H1 (cell line): ENCODE results near the gene ANO9. TPM values are rescaled to one million over a fixed set of nuclear protein-coding genes. Genes with fewer than 3 reads are reported as not detected.
"Not testable (repeated sequence)": the region's sequence is repeated elsewhere in the genome, so short reads cannot be mapped to it uniquely, and the experiment has no call there.

ENCODE experiments used
- CTCF ChIA-PET: fragments of 300-600 bp; sonication (Branson Sonifier 250); formaldehyde crosslinking; loops from one replicate; lab custom pipeline; 2021; ENCODE audit not compliant: partially characterized antibody; lab: Charles Lee
- POLR2A ChIA-PET: fragments of 300-600 bp; sonication (Branson Sonifier 250); formaldehyde crosslinking; loops from one replicate; lab custom pipeline; 2021; ENCODE audit warnings: inconsistent platforms; ENCODE audit not compliant: partially characterized antibody; lab: Charles Lee
- DNase-seq, 2 experiments: peaks; one replicate each; pipeline versions ENCODE4 v3.0.0 to v3.0.0-alpha.2; 2010 to 2022; ENCODE audit warnings: low spot score in 2 of 2, low read depth in 1 of 2, mixed read lengths in 1 of 2
- FAIRE-seq: peaks from 2 replicates; lab custom pipeline; 2011; peaks lifted over from hg19 to GRCh38; lab: Jason Lieb, UNC
- H2AFZ ChIP-seq: 2 replicates; pipeline ENCODE4 v1.8.1; 2012; ENCODE audit warnings: low read length, inconsistent platforms
- H2AK5ac ChIP-seq: 2 replicates; pipeline ENCODE4 v1.6.1; 2013; ENCODE audit warnings: low read depth, low read length
- H2BK120ac ChIP-seq: replicated peaks from 2 replicates; pipeline ENCODE3; 2013; ENCODE audit warnings: low read depth, low read length, inconsistent platforms
- H2BK12ac ChIP-seq: 2 replicates; pipeline ENCODE4 v1.6.1; 2013; ENCODE audit warnings: low read depth, low read length
- H2BK15ac ChIP-seq: 2 replicates; pipeline ENCODE4 v1.6.1; 2013; ENCODE audit warnings: low read length
- H2BK20ac ChIP-seq: 2 replicates; pipeline ENCODE4 v1.6.1; 2013; ENCODE audit warnings: low read length
- H2BK5ac ChIP-seq: 2 replicates; pipeline ENCODE4 v1.6.1; 2013; ENCODE audit warnings: low read depth, low read length
- H3K14ac ChIP-seq: 2 replicates; pipeline ENCODE4 v1.6.1; 2013; ENCODE audit warnings: inconsistent platforms; ENCODE audit not compliant: insufficient read length
- H3K18ac ChIP-seq: 2 replicates; pipeline ENCODE4 v1.6.1; 2013; ENCODE audit warnings: low read length; ENCODE audit errors: extremely low read depth
- H3K23ac ChIP-seq: 2 replicates; pipeline ENCODE4 v1.6.1; 2013; ENCODE audit warnings: inconsistent platforms; ENCODE audit not compliant: insufficient read length
- H3K23me2 ChIP-seq: 2 replicates; pipeline ENCODE4 v1.6.1; 2013; ENCODE audit warnings: low read depth, low read length
- H3K27ac ChIP-seq: 2 replicates; pipeline ENCODE4 v1.6.1; 2011; ENCODE audit warnings: low read depth, low read length, inconsistent platforms
- H3K27me3 ChIP-seq, 4 experiments: replicated peaks in 1 of 4; 1 replicate in 1 of 4; 2 replicates in 3 of 4; pipeline versions ENCODE4 v1.6.1 to v1.8.1; 2011 to 2013; ENCODE audit warnings: low read length in 3 of 4, mild to moderate bottlenecking in 3 of 4, inconsistent platforms in 2 of 4, mixed read lengths in 2 of 4, moderate library complexity in 1 of 4; ENCODE audit not compliant: control insufficient read depth in 3 of 4, insufficient read depth in 3 of 4; ENCODE audit errors: extremely low read depth in 1 of 4
- H3K36me3 ChIP-seq, 4 experiments: 2 replicates each; pipeline versions ENCODE4 v1.6.1 to v1.8.1; 2011 to 2013; ENCODE audit warnings: mild to moderate bottlenecking in 4 of 4, low read length in 3 of 4, moderate library complexity in 2 of 4, control low read depth in 1 of 4, inconsistent platforms in 1 of 4; ENCODE audit not compliant: insufficient read depth in 4 of 4, control insufficient read depth in 2 of 4
- H3K4ac ChIP-seq: replicated peaks from 2 replicates; pipeline ENCODE3; 2013; ENCODE audit warnings: low read length, low read depth, mixed read lengths, inconsistent platforms; ENCODE audit not compliant: insufficient read length
- H3K4me1 ChIP-seq, 4 experiments: replicated peaks in 1 of 4; 1 replicate in 1 of 4; 2 replicates in 3 of 4; pipeline versions ENCODE4 v1.6.1 to v1.8.1; 2011 to 2013; ENCODE audit warnings: low read length in 3 of 4, inconsistent platforms in 2 of 4, mixed read lengths in 1 of 4; ENCODE audit not compliant: insufficient read depth in 4 of 4, control insufficient read depth in 3 of 4
- H3K4me2 ChIP-seq, 2 experiments: 2 replicates each; pipeline versions ENCODE4 v1.6.1 to v1.8.1; 2011 to 2013; ENCODE audit warnings: low read depth in 2 of 2, low read length in 2 of 2, control low read depth in 1 of 2, inconsistent platforms in 1 of 2, mild to moderate bottlenecking in 1 of 2; ENCODE audit not compliant: insufficient read depth in 1 of 2
- H3K4me3 ChIP-seq, 4 experiments: fragments of 200-600, 300-600 bp in 1 of 4; sonication (generic), shearing (Covaris generic), sonication (Bioruptor Twin) in 1 of 4; 2 replicates each; pipeline versions ENCODE4 v1.5.1 to v1.8.1; 2011 to 2016; ENCODE audit warnings: low read length in 4 of 4, low read depth in 3 of 4, control low read depth in 2 of 4, inconsistent platforms in 2 of 4, mild to moderate bottlenecking in 2 of 4, mixed read lengths in 1 of 4, moderate library complexity in 1 of 4; ENCODE audit not compliant: insufficient read depth in 2 of 4; ENCODE audit errors: extremely low read depth in 1 of 4
- H3K56ac ChIP-seq: replicated peaks from 2 replicates; pipeline ENCODE3; 2013; ENCODE audit warnings: low read depth, mild to moderate bottlenecking, mixed read lengths, low read length, inconsistent platforms; ENCODE audit not compliant: insufficient read length
- H3K79me1 ChIP-seq: 2 replicates; pipeline ENCODE4 v1.6.1; 2013; ENCODE audit warnings: low read depth, low read length, control low read depth
- H3K79me2 ChIP-seq, 2 experiments: 2 replicates each; pipeline versions ENCODE4 v1.6.1 to v1.8.1; 2012 to 2013; ENCODE audit warnings: low read length in 2 of 2, mild to moderate bottlenecking in 2 of 2, inconsistent platforms in 1 of 2; ENCODE audit not compliant: insufficient read depth in 2 of 2, control insufficient read depth in 1 of 2
- H3K9ac ChIP-seq, 4 experiments: replicated peaks in 1 of 4; 1 replicate in 1 of 4; 2 replicates in 3 of 4; pipeline versions ENCODE4 v1.6.1 to v1.8.1; 2011 to 2013; ENCODE audit warnings: low read depth in 3 of 4, low read length in 3 of 4, control low read depth in 2 of 4, mild to moderate bottlenecking in 2 of 4, moderate library complexity in 2 of 4, inconsistent platforms in 1 of 4; ENCODE audit errors: extremely low read depth in 1 of 4
- H3K9me3 ChIP-seq, 2 experiments: 2 replicates each; pipeline versions ENCODE4 v1.6.1 to v1.8.1; 2012 to 2013; ENCODE audit warnings: mild to moderate bottlenecking in 2 of 2, moderate library complexity in 2 of 2, control low read depth in 1 of 2, inconsistent platforms in 1 of 2, low read depth in 1 of 2, low read length in 1 of 2, mixed read lengths in 1 of 2; ENCODE audit not compliant: insufficient read depth in 2 of 2
- H4K20me1 ChIP-seq, 2 experiments: replicated peaks in 1 of 2; 2 replicates each; pipeline versions ENCODE3 to v1.8.1; 2011 to 2013; ENCODE audit warnings: inconsistent platforms in 2 of 2, low read length in 2 of 2, mild to moderate bottlenecking in 1 of 2; ENCODE audit not compliant: insufficient read depth in 2 of 2, control insufficient read depth in 1 of 2
- H4K5ac ChIP-seq: 2 replicates; pipeline ENCODE4 v1.6.1; 2013; ENCODE audit warnings: low read length, low read depth, mixed read lengths, inconsistent platforms; ENCODE audit not compliant: insufficient read length
- H4K8ac ChIP-seq: 2 replicates; pipeline ENCODE4 v1.8.0; 2013; ENCODE audit warnings: mild to moderate bottlenecking, moderate library complexity, low read length, inconsistent platforms; ENCODE audit not compliant: insufficient read depth; ENCODE audit errors: extremely low read depth
- H4K91ac ChIP-seq: replicated peaks from 2 replicates; pipeline ENCODE3; 2013; ENCODE audit warnings: low read length, mixed read lengths, inconsistent platforms; ENCODE audit not compliant: insufficient read length
- BACH1 ChIP-seq: IDR thresholded peaks from 2 replicates; pipeline ENCODE4 v1.6.1; 2012; ENCODE audit warnings: low read length, improper control_type of control experiment
- EZH2 ChIP-seq: fragments of 200-600 bp; sonication (generic); IDR thresholded peaks from 2 replicates; pipeline ENCODE4 v1.7.1; 2012; ENCODE audit warnings: low read depth, mild to moderate bottlenecking, moderate library complexity, low read length, inconsistent platforms; ENCODE audit not compliant: severe bottlenecking
- RBBP5 ChIP-seq: IDR thresholded peaks from 2 replicates; pipeline ENCODE4 v1.7.1; 2012; ENCODE audit warnings: low read depth, mild to moderate bottlenecking, inconsistent platforms, low read length, moderate library complexity, borderline replicate concordance
- RFX5 ChIP-seq: IDR thresholded peaks from 2 replicates; pipeline ENCODE4 v1.6.1; 2011; ENCODE audit warnings: low read depth, low read length, improper control_type of control experiment, borderline replicate concordance
- SIN3A ChIP-seq, 2 experiments: IDR thresholded peaks in 1 of 2; conservative IDR thresholded peaks in 1 of 2; 2 replicates each; pipeline ENCODE4 v1.6.1; 2011 to 2012; ENCODE audit warnings: low read length in 2 of 2, improper control_type of control experiment in 1 of 2, low read depth in 1 of 2, mild to moderate bottlenecking in 1 of 2
- WGBS, 2 experiments: shearing (Covaris generic) in 1 of 2; methylation state at CpG; one replicate each; pipeline versions ENCODE4 v1.1.6 to v1.1.7; 2013 to 2015; ENCODE audit warnings: low lambda C conversion rate in 2 of 2, mixed read lengths in 2 of 2, inconsistent platforms in 1 of 2, low coverage in 1 of 2, missing lambda C conversion rate in 1 of 2; ENCODE audit not compliant: insufficient replicate concordance in 2 of 2, insufficient coverage in 1 of 2, insufficient read length in 1 of 2; ENCODE audit errors: extremely low coverage in 1 of 2, missing lambda C conversion rate in 1 of 2; 5-methylcytosine and 5-hydroxymethylcytosine counted together
- polyA plus RNA-seq, 7 experiments: library from polyadenylated mRNA; depleted of rRNA in 3 of 7; stranded (reverse) in 5 of 7; unstranded in 2 of 7; fragments of >200 nt in 5 of 7; fragments of 200-250 nt in 2 of 7; gene quantifications; 1 replicate in 5 of 7; 2 replicates in 1 of 7; 4 replicates in 1 of 7; pipeline versions ENCODE4 v1.2.1 to v1.2.3, GENCODE V29; 2011 to 2013; ENCODE audit warnings: missing spikeins in 2 of 7, mixed read lengths in 2 of 7
- total RNA-seq: library from RNA; stranded (reverse); fragmentation: NEBNext Ultra II Directional; extraction: Animal tissue kit (Norgen Biotek cat#: 25700); gene quantifications from 2 replicates; pipeline ENCODE4 v1.2.1, GENCODE V29; 2021
- TF ChIP-seq, protein P1 (sequence below): IDR thresholded peaks from 2 replicates; pipeline ENCODE4 v1.6.1; 2012; ENCODE audit warnings: low read length, inconsistent platforms

ANO9 gene
- total and polyA plus RNA-seq, 2 of the 8 experiments (the other 6 are each of a cell fraction or from before 2014, with no cell fraction given), result 20.0 to 20.7 TPM

DNA sequence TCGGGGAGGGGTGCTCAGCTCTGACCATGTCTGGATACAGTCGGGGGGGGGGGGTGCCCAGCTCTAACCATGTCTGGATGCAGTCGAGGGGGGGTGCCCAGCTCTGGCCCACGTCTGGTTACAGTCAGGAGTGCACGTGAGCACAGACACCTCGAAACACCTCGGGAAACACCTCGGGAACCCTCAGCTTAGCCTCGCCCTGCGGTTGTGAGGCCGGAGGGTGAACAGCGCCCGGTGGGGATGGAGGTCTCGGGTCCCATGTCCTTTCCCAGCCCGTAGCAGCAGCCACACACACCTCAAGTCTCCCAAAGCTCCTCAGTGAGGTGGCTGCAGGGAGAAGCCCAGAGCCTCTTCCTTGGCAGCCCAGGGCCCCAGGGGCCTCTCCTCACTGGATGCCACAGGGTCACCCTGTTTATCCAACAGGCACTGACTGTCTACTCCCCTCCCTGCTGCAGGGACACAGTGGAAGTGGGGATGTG, 29.1 kb downstream of the ANO9 start (continued):
- TF ChIP-seq, protein P1, sequence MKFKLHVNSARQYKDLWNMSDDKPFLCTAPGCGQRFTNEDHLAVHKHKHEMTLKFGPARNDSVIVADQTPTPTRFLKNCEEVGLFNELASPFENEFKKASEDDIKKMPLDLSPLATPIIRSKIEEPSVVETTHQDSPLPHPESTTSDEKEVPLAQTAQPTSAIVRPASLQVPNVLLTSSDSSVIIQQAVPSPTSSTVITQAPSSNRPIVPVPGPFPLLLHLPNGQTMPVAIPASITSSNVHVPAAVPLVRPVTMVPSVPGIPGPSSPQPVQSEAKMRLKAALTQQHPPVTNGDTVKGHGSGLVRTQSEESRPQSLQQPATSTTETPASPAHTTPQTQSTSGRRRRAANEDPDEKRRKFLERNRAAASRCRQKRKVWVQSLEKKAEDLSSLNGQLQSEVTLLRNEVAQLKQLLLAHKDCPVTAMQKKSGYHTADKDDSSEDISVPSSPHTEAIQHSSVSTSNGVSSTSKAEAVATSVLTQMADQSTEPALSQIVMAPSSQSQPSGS, result no peak
- no peak for TF ChIP-seq EZH2
- no peak for TF ChIP-seq SIN3A (conservative IDR thresholded peaks at IDR 0.05 in 1 of 2, IDR thresholded peaks at IDR 0.05 in 1 of 2; ENCODE audit: low read depth in 1 of 2, low read length in 2 of 2)
- no peak for TF ChIP-seq RBBP5
- no peak for TF ChIP-seq RFX5
- no peak for TF ChIP-seq BACH1

DNA sequence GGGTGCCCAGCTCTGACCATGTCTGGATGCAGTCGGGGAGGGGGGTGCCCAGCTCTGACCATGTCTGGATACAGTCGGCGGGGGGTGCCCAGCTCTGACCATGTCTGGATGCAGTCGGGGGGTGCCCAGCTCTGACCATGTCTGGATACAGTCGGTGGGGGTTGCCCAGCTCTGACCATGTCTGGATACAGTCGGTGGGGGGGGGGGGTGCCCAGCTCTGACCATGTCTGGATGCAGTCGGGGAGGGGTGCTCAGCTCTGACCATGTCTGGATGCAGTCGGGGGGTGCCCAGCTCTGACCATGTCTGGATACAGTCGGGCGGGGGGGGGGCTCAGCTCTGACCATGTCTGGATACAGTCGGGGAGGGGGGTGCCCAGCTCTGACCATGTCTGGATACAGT, 30.3 kb downstream of the ANO9 start:
- H3K4ac ChIP-seq, FAIRE-seq, H4K5ac ChIP-seq, H3K4me3 ChIP-seq, H3K14ac ChIP-seq, H2BK15ac ChIP-seq, H3K9ac ChIP-seq, H3K9me3 ChIP-seq, H2BK12ac ChIP-seq, H2BK20ac ChIP-seq, H3K36me3 ChIP-seq, H4K8ac ChIP-seq, H2BK120ac ChIP-seq, H3K4me2 ChIP-seq, H3K56ac ChIP-seq, H3K27ac ChIP-seq, H2AK5ac ChIP-seq, H3K23ac ChIP-seq, H3K18ac ChIP-seq, H2AFZ ChIP-seq, H3K23me2 ChIP-seq, H4K91ac ChIP-seq, H3K79me1 ChIP-seq, H2BK5ac ChIP-seq: not testable (repeated sequence)
- H3K79me2 ChIP-seq, result peaks cover 0 to 19% of the 10 kb centered on the region in 2 experiments; a peak in 1 of 4 replicates
- H3K27me3 ChIP-seq, result peaks cover 0 to 12% (median 2%) of the 10 kb centered on the region in 4 experiments; a peak in 5 of 7 replicates
- POLR2A ChIA-PET, result interaction anchor here (0.7 to 1.7 kb wide), 4 partner anchors 12 to 82 kb away, joined by 4 to 5 read pairs (median 4); no protein-coding TSS in a partner anchor
- peak in 1 of 2 experiments; percentile 14 for DNase-seq
- CTCF ChIA-PET, result interaction anchor here (0.8 to 2.4 kb wide), 2 partner anchors 43 to 107 kb away, joined by 3 to 7 read pairs; no protein-coding TSS in a partner anchor
- peaks cover 0 to 25% (median 17%) of the 10 kb centered on the region in 4 experiments; a peak in 6 of 7 replicates for H3K4me1 ChIP-seq
- 80% methylated on average over 2 of the region's 11 CpGs; no CpG with 5 or more reads in 1 of the 2 experiments for WGBS, 2 experiments
- H4K20me1 ChIP-seq, result peaks cover 14 to 20% of the 10 kb centered on the region in 2 experiments
